GF-D8 (cell line): Measurements from ENCODE around the gene PWWP2B.
"Not testable (repeated sequence)": the region's sequence is repeated elsewhere in the genome, so short reads cannot be mapped to it uniquely, and the experiment has no call there.

Experiments used
- DNase-seq: peaks from one replicate; lab custom pipeline; 2025; lab: John Stamatoyannopoulos, UW

PWWP2B gene

DNA sequence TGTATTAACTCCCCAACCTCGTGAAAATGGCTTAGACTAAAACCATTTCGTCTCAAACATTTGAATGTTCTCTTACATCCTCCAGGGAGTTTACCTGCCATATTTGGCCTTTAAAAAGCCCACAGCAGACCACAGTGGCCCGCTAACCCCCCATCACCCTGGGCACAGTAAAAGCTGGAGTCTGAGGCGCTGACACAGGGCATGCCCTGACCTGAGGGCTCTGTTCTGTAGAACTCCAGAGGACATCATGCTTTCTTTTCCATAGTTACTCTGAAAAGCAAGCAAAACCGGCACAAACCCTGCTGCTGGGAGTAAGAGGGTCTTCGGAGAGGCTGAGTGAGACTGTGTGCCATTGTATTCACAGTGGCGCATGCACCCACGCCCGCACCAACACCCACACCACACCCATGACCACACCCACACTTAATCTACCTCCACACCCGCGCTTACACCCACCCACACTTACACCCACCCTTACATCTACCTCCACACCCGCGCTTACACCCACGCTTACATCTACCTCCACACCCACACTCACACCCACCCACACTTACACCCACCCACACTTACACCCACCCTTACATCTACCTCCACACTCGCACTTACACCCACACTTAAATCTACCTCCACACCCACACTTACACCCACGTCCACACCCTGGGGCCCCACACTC, 32.9 kb upstream of the PWWP2B start:
- DNase-seq = no peak

DNA sequence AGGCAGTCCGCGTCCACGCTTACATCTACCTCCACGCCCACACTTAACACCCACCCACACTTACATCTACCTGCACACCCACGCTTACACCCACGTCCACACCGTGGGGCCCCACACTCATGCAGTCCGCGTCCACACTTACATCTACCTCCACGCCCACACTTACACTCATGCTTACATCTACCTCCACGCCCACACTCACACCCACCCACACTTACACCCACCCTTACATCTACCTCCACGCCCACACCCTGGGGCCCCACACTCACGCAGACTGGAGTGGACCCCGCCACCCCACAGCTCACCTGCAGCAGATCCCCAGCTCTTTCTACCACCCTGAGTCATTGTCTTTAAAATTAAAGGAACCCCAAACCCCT, 32.4 kb upstream of the PWWP2B start:
- no peak for DNase-seq

DNA sequence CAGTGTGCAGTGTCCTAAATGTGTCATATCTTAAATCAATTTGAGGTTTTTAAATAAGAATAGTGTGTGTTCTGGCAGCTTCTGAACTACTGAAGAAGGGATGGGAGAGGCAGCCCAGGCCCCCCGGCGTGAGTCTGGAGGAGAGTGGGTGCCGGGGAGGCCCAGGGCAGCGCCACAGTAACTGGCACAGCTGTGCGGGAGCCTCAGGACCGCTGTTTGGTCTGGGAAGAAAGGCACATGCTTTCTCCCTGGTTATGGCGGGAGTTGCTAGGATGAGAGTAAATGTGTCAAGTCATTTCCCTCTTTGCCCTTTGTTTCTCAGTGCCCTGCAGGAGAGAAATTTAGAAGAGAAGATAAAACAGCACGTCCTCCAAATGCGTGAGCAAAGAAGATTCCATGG, 31.9 kb upstream of the PWWP2B start:
- no peak for DNase-seq

DNA sequence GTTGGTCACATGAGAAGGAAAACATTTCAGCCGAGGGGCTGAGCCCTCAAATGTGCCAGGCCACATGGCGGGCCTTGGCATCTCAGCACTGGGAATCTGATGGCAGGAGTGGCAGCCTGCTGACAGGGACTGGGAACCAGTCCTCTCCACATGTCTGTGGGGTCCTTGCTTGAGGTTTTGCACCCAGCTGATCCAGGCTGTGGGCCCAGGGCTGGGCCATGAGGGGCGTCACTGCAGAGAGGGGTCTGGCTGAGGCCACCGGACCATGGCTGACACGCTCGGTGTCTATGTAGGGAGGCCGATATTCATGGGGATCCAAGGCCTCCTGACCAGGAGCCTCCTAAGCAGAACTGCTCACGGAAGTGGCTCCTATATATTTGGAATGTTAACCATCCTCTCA, 31.0 kb upstream of the PWWP2B start:
- DNase-seq = no peak

DNA sequence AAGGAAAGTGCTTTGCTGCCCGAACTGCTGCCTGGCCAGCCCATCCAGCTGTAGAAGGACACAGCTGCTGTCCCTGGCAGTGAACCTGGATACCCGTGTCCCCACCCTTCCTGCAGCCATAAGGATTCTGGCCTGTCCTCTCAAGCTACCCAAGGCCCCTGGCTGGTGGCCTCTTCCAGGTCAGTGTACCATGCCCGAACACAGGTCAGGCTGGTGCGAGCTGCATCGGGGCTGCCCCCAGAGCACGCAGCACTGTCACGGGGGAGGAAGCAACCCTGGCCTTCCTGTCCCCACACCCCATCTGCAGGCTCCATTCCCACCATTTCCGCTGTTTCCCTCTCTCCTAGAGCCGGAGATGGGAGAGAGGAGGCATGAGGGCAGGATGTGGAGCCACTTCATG, 30.5 kb upstream of the PWWP2B start:
- no peak for DNase-seq

DNA sequence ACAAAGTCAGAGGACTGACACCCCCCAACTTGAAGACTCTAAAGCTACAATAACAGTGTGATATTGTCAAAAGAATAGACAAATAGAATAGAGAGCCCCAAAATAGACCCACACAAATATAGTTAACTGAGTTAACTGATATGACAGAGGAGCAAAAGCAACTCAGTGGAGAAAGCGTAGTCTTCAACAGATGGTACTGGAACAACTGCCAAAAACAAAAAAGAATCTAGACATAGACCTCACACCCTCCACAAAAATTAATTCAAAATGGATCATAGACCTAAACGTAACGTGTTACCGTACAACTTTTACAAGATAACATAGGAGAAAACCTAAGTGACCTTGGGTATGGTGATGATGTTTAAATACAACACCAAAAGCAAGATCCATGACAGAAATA, 28.6 kb upstream of the PWWP2B start:
- DNase-seq = no peak

DNA sequence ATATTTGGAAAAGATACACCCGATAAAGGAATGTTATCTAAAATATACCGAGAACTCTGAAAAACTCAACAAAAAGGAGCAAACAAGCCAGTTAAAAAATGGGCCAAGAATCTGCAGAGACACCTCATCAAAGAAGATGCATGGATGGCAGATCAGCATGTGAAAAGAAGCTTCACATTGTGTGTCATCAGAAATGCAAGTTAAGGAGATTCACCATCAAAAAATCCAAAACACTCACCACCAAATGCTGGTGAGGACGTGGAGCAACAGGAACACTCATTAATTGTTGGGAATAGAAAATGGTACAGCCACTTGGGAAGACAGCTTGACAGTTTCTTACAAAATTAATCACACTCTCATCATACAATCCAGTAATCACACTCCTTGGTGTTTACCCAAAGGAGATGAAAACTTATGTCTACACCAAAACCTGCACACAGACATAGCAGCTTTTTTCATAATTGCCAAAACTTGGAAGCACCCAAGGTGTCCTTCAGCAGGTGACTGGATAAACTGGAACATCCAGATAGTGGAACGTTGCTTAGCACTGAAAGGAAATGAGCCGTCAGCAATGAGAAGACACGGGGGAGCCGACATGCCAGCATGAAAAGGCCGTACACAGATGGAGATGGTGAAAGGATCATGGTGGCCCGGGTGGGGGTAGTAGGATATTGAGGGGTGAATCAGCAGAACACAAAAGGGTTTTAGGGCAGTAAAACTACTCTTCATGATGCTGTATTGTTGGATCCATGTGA, 27.9 kb upstream of the PWWP2B start:
- no peak for DNase-seq

DNA sequence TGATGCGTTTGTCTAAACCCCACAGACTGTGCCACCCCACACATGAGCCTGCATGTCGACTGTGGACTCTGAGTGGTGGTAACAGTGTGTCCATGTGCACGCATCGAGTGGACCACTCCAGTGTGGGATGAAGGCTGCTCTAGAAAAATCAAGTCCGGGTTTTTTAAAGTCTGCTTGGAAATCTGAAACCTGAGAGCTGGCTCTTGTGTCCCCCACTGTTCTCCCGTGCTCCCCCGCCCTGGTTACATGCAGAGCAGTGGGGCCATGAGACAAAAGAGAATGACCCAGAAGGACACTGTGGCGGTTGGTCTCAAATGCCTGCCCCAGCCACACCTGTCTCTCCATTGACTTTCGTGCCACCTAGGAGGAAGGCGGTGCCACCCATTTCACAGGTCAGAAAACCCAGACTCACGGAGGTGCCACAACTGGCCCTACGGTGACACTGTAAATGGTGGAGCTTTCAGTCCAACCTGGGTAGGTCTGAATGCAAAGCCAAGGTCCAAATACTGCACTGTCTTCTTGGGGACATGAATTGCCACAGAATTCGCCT, 27.3 kb upstream of the PWWP2B start:
- DNase-seq = no peak

DNA sequence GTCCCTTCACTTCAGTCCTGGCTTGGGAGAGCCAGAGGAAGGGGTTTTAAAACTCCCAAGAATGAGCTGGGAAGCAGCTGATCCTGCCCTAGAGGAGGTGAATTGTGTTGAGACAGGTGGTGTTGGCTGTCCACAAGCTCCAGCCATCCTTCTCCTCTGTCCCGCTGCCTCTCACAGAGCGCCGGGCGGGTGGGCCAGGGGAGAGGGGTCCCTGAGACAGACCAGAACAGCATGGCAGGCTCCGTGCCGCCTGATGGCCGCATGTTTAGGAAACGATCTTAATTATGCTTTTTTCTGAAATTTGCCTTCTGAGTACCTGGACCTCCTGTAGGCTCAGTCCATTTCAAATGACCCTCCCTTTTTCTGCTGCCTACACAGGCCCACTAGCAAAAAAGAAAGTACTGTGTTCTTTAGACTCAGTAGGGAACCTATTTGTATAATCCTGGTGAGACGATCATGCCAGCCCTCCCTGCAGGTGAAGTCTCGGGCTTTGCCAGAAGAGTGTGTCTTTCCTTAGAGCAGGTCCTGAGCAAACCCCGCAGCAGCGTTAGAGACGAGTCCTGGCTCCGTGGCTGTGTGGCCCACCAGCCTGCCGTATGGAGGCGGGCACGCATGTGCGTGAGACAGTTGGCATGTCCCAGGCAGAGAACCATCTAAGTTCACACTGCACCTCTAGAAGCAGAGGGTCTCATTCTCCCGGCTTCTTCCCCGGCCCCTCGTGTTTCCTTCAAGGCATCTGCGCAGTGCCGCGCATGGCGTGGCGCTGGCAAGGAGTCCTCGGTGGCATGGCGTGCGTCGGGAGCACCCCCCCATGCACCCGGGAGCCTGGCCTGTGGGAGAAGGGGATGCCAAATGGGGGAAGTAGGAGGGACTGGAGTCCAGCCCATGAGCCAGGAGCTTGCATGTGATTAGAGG, 26.3 kb upstream of the PWWP2B start:
- no peak for DNase-seq

DNA sequence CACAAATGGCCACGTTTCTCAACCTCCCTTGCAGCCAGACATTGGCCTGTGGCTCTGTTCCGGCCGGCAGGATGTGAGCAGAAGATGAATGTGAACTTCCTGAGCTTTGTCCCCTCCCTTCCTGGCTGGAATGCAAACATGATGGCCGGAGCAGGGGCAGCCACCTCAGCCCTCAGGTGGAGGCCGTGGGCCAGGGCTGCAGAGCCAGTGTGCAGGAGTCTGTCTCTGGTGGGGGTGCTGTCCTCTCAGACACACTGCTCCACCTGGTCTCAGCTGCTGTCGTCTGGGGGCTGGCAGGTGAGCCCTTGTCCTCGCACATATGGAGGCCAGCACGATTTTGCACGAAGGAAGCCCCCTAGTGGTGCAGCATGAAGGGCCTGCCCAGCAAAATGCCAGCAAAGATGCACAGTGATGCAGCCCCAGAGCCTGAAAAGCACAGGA, 25.3 kb upstream of the PWWP2B start:
- no peak for DNase-seq

DNA sequence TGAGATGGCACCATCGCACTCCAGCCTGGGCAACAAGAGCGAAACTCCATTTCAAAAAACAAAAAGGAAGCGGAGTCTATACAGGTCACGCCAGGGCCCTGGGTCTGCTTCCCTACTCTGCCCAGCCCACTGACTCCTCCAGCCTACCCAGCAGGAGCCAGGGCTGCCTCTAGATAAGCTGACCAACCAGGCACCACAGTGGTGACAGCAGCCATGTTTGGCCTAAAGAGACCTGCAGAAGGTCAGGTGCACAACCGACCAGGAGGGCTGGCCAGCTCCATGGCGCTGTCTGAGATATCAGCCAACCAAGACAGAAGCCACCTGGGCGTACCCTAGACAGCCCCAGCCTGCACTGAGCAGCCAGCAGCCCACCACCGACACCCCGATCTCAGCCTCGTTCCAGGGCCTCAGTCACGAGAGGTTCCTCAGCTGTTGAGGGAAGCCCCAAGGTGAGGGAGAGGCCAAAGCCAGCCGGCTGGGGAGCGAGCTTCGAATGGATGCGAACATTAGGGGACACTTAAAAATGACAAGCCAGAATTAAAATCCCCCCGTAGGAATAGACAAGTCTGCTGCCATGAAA, 24.4 kb upstream of the PWWP2B start:
- DNase-seq = no peak

DNA sequence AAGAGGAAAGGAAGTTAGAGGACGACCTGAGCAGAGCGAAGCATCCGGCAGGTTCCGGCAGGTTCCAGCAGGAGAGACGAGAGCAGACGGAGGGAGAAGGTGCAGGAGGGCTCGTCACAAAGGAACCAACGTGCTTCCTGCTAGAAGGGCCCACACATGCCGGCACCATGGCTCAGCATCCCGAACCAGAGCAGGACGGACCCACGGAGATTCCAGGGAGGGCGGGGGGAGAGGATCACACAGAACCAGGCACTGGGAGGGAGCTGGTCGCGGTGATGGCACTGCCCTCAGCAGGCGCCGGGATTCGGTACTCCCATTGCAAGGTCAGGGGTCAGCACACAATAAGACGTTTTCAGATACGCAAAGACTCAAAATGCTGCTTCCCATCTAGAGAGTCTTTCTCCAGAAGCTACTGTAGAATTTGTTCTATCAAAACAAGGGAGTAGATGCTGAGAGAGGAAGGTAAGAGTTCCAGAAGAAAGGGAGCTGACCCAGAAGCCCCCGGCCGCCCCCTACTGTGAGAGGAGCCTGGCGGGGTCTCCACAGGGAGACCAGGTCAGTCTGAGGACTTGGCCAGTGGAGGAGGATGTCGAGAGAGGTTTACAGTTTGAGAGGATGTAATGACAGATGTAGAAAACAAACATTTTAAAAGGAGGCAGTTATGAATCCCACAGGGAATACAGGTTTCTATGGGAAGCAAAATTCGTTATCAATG, 23.6 kb upstream of the PWWP2B start:
- DNase-seq = no peak

DNA sequence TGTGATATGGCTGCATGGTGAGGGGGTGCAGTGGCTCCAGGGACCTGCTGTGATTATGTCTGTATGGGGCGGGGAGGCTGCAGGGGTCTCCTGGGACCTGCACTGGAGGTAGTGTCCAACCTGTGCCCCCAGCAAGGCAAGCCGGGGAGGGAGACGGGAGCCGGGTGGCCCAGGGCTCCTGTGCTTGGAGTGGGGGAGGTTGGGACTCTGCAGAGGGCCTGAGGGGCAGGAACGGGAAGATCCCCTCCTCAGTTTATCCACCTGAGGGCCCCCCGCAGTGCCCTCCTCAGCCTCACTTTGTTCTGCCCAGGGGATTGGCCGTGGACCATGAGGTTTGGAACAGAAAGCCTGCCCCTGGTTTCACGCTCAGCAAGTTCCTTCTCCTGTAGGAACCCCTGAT, 22.8 kb upstream of the PWWP2B start:
- no peak for DNase-seq

DNA sequence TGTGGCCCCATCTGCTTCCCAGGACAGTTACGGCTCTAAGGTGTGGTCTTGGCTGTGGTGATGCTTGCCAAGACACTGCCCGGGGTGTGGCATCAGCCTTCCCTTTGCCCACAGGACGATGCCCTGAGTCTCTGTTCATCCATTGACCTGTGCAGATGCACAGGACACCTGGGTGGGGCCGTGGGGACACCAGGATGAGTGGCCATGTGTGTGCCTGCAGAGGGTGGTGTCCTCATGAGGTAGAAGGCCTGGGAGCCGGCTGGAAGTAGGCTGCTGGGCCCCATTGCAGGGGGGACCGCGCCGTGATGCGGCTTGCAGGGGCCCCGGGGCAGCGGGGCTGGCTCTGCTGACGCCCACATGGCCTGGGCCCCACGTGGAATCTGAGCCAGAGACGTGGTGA, 22.4 kb upstream of the PWWP2B start:
- no peak for DNase-seq

DNA sequence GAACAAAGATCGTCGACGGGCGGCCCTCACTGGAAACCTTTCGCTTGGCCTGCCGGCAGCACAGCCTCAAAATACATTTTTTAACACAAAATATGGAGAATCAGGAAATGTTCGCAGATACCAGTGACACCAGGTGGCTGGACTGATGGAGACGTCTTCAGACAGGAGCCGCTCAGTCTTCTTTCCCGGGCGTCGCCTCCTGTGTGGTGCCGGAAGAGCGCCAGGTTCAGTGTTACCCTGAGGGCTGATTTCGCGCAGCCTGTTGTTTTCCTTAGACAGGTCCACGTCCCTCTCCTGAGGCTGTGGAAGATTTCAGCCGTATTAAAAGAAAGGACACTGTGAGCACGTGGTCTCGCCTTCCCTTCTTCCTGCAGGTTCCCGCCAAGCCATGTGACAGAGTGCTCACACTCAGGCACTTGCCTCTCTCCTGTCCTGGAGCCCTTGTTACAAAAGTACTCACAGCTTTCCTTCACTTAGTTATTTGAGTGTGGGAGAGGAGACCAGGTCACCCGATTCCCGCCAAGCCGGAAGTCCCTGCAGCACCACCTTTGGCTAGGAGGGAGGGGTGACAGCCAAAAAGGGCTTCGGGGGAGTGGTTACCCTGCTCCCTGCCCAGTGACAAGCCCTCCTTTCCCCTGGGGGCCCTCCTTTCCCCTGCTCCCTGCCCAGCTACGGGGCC, 21.7 kb upstream of the PWWP2B start:
- DNase-seq = no peak

DNA sequence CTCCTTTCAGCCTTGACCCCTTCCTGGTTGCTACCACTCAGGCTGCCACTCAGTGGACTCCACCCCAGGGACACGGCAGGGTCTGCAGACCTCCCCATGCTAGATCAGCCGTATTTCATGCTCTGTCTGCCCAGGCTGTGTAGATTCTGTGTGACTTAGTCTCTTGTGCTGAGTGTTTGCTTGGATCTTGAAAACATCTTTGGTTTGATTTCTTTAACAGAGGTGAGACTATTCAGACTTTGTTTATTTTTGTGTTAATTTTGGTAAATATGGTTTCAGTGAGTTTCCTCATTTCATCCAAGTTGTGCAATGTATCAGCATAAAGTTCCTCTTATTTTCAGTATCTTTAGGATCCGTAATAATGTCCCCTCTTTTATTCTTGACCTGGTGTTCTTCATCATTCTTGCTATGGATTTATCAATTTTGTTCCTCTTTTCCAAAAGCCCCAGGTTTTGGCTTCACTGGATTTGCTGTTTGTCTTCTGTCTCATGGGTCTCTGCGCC, 21.2 kb upstream of the PWWP2B start:
- no peak for DNase-seq

DNA sequence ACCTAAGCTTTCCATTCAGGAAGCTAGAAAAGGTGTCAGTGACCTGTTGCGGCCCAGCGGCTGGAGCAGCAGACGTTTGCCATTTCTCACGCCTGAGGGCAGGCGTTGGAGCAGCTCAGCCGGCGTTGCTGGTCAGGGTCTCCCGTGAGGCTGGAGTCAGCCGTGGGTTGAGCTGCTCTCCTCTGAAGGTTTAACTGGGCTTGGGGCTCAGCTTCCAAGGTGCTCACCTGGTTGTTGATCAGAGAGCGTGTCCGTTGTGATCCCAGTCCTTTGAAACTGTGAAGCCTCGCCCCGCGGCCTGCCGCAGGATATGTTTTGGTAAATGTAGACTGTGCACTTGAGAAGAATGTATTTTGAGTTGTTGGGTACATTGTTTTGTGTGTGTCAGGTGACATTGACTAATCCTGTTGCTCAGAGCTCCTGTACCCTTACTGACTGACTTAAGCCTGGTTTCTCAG, 20.6 kb upstream of the PWWP2B start:
- no peak for DNase-seq

DNA sequence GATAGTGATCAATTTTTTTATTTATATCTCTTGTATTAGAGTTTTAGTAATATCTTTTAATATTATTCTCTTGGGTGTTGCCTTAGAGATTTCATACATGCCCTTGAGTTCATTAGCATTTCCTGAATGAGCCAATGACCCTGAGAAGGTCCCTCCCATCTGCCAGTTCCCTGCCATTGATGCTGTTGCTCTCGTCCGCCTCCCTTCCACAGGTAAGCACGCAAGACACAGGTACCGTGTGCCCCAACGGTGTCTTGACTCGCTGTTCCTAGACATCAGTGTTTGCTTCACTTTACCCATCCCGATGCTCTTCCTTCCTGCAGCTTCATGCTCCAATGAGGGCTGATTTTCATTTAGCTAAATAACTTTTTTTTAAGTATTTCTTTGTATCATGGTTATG, 19.7 kb upstream of the PWWP2B start:
- no peak for DNase-seq

DNA sequence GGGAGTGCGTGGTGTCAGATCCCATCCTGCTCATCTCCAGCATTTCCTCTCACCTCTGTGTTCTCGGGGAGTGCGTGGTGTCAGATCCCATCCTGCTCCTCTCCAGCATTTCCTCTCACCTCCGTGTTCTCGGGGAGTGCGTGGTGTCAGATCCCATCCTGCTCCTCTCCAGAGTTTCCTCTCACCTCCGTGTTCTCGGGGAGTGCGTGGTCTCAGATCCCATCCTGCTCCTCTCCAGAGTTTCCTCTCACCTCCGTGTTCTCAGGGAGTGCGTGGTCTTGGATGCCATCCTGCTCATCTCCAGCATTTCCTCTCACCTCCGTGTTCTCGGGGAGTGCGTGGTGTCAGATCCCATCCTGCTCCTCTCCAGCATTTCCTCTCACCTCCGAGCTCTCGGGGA, 18.0 kb upstream of the PWWP2B start:
- not testable (repeated sequence) for DNase-seq

DNA sequence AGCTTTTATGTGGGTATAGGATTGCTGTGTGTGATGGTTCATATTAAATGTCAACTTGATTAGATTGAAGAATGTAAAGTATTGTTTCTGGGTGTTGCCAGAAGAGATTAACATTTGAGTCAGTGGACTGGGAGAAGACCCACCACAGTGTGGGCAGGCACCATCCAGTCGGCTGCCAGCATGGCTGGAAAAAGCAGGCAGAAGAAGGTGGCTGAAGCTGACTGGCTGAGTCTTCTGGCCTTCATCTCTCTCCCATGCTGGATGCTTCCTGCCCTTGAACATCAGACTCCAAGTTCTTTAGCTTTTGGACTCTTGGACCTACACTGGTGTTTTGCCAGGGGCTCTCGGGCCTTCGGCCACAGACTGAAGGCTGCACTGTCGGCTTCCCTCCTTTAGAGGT, 16.0 kb upstream of the PWWP2B start:
- DNase-seq = not testable (repeated sequence)

DNA sequence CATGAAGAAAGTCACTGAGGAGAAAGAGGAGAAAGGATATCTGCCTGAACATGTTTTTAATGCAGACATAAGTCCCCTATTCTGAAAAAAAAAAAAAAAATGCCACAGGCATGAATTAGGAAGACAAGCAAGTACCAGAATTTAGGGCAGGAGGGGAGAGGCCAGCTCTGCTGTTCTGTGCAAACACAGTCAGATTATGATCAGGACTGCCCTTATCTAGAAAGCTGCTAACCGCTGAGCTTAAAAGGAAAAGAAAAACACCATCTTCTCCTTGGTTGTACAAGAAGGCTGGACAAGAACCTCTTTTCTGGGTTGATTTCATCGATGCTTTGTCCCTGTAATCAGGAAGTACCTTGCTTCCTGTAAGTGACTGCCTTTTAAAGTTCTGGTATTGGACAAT, 15.3 kb upstream of the PWWP2B start:
- no peak for DNase-seq
